M059J (cell line): ENCODE results near the gene SFRP2. TPM values are rescaled to one million over a fixed set of nuclear protein-coding genes. Genes with fewer than 3 reads are reported as not detected.

ENCODE experiments used
- total RNA-seq: library from RNA; depleted of rRNA; stranded (reverse); fragments of >200 nt; shearing (Covaris generic); gene quantifications from 2 replicates; pipeline ENCODE4 v1.2.3, GENCODE V29; 2014; rRNA removed

The SFRP2 gene
- total RNA-seq, 1 experiment from 2014 or later, result 11.9 TPM

Other genes starting within 250 kb of the SFRP2 start
- 4.8 and 6.3 TPM in 2 replicates for gene TLR2, start 104.8 kb downstream of the SFRP2 start, total RNA-seq
- gene RNF175, start 29.1 kb downstream of the SFRP2 start, total RNA-seq, result 1.2 TPM in 1 of 2 replicates, not detected in the other